NCI-H2107 (cell line): ENCODE measurements around the gene FAM131A.

Experiments
- DNase-seq: peaks from one replicate; lab custom pipeline; 2025; lab: John Stamatoyannopoulos, UW

Gene FAM131A

GRCh38 chr3:184378651-184379357 is 41.4 kb downstream of the FAM131A start:
- no peak for DNase-seq

DNA sequence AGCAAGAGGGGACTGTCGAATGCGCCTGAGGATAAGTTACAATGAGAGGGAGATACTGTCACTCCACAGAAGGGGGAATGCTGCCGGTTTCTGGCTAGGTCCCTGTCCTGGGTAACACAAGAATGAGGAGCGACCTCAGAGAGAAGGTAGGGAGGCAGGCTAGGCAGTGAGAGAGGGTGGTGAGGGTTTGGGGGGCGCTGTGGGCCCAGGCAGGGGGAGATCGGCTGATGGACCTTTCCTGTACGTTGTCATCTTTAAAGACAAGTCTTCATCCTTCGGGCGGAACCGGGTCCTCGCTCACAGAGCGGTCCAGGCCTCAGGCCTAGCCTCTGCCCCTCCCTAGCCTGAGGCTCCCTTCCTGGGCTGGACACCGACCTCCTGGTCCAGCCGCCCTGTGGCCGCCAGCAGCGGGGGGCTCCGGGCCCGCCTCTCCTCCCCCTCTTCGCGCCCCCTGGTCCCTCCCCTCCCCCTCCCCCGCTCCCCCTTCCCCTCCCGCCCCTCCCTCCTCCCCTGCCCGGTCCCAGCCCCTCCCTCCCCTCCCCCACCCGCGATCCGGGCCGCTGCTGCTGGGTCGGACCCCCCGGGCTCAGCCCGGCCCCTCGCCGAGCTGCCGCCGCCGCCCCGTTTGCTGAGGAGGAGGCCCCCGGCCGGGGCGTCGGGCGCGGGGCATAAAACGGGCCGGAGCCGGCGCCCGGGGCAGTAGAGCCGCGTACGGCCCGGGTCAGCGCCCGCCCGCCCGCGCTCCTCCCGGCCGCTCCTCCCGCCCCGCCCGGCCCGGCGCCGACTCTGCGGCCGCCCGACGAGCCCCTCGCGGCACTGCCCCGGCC is 42.2 kb downstream of the FAM131A start, which contains the start of gene CHRD:
Gene CHRD, plus strand, starts transcription at position 697 of the 827 bp plus-strand sequence. CDS start 265 bp downstream, outside the sequence.
- DNase-seq = no peak

- DNase-seq = peak; percentile 35
These were observed 42.8 kb downstream of the FAM131A start for GRCh38 chr3:184380185-184380626.

- no peak for DNase-seq
These were observed 43.3 kb downstream of the FAM131A start for GRCh38 chr3:184380627-184381260.

- DNase-seq = no peak
These were observed 44.1 kb downstream of the FAM131A start for GRCh38 chr3:184381261-184382224.

- DNase-seq = no peak
These were observed 45.1 kb downstream of the FAM131A start for GRCh38 chr3:184382326-184383032.

- no peak for DNase-seq
These were observed 45.8 kb downstream of the FAM131A start for GRCh38 chr3:184383033-184383740.

DNA sequence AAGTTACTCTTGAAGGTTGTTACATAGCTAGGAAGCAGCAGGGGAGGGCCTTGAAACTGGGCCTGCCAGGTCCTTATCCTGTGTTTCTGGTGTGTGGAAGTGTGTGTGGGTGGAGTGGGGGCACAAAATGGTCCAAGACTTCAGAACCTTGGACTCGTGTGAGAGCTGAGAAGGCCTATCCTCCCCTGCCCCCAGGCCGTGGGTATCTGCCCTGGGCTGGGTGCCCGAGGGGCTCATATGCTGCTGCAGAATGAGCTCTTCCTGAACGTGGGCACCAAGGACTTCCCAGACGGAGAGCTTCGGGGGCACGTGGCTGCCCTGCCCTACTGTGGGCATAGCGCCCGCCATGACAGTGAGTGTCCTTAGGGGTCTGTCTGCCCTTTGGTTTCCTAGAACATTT is 46.9 kb downstream of the FAM131A start:
- DNase-seq = no peak

DNA sequence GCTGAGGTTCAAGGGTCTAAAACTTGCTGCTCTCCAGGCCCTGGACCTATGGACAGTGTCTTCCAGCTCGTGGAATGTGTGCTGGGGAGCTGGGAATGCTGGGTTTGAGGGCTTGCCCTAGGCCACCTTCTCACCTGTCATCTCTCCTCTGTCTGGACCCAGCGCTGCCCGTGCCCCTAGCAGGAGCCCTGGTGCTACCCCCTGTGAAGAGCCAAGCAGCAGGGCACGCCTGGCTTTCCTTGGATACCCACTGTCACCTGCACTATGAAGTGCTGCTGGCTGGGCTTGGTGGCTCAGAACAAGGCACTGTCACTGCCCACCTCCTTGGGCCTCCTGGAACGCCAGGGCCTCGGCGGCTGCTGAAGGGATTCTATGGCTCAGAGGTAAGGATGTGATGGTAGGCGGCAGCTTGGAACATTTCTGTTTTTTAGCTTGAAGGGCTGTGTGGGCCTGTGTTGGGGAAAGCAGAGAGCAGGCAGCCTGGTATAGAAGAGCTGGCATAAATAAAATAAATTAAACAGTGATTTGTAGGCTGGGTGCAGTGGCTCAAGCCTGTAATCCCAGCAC is 47.5 kb downstream of the FAM131A start:
- DNase-seq = no peak

GRCh38 chr3:184386047-184386806 is 48.8 kb downstream of the FAM131A start:
- no peak for DNase-seq

DNA sequence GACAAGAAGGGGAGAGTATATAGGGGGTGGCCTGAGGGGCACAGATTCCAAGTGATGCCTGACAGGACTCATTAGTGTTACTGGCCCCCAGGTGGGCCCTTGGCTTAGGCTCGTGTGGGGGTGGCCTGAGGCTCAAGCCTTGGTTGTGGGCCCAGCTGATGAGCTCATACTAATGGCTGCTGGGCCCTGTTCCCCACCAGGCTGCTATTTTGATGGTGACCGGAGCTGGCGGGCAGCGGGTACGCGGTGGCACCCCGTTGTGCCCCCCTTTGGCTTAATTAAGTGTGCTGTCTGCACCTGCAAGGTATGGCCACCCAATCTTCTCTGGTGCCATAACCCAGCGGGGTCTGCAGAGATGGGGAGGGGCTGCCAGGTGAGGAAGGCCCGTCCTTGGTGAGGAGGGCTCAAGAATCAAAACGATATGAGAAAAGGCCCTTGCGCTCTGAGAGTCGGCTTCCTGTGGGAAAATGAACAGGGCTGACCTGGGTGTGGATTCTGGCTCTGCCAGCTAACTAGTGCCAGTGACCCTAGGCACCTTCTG is 49.8 kb downstream of the FAM131A start:
- DNase-seq = no peak

GRCh38 chr3:184388164-184388935 is 51.0 kb downstream of the FAM131A start:
- DNase-seq = no peak

DNA sequence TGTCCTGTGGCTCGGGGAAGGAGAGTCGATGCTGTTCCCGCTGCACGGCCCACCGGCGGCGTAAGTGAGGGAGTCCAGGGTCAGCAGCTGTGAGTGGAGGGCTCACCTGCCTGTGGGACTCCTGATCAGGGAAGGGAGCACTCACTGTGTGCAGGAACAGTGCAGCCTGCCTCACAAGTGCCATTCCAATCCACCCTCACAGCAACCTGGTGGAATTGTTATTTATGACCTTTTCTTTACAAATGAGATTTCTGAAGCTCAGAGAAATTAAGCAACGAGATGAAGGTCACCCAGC is 51.5 kb downstream of the FAM131A start:
- DNase-seq = no peak

DNA sequence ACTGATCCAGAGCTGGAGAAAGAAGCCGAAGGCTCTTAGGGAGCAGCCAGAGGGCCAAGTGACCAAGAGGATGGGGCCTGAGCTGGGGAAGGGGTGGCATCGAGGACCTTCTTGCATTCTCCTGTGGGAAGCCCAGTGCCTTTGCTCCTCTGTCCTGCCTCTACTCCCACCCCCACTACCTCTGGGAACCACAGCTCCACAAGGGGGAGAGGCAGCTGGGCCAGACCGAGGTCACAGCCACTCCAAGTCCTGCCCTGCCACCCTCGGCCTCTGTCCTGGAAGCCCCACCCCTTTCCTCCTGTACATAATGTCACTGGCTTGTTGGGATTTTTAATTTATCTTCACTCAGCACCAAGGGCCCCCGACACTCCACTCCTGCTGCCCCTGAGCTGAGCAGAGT is 52.0 kb downstream of the FAM131A start:
- no peak for DNase-seq

GRCh38 chr3:184389935-184390528 is 52.6 kb downstream of the FAM131A start:
- DNase-seq = no peak

- DNase-seq = no peak
These were observed 53.9 kb downstream of the FAM131A start for GRCh38 chr3:184391266-184391665.

DNA sequence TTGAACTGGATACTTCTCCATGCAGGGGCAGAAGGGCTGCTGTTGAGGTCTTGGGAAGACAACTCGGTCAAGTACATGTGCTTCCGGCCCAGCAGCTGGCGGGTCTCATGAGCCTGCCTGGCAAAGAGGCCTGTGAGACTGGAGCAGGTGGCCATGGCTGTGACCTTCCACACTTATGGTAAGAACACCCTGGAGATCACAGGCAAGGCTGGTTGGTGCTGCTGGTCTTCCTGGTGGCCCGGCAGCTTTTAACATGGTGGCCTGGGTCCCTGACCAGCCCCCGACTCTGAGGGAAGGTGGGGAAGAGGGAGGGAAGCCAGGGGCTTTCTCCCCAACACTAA is 57.9 kb downstream of the FAM131A start:
- DNase-seq = no peak
